Fibroblast of lung (primary cell): Measurements from ENCODE around the gene PAX3.

Experiments used
- EZH2 ChIP-seq: IDR thresholded peaks from 2 replicates; pipeline ENCODE4 v1.5.1; 2012; ENCODE audit warnings: low read length, control low read depth, mild to moderate bottlenecking; ENCODE audit errors: missing control alignments
- TF ChIP-seq, protein P1 (sequence below), 2 donors: IDR thresholded peaks in 1 of 2; conservative IDR thresholded peaks in 1 of 2; 1 replicate in 1 of 2; 2 replicates in 1 of 2; pipeline ENCODE4 v1.5.1; 2011 to 2012; ENCODE audit warnings: low read length in 2 of 2, control low read depth in 1 of 2, inconsistent platforms in 1 of 2, low read depth in 1 of 2, mild to moderate bottlenecking in 1 of 2

DNA sequence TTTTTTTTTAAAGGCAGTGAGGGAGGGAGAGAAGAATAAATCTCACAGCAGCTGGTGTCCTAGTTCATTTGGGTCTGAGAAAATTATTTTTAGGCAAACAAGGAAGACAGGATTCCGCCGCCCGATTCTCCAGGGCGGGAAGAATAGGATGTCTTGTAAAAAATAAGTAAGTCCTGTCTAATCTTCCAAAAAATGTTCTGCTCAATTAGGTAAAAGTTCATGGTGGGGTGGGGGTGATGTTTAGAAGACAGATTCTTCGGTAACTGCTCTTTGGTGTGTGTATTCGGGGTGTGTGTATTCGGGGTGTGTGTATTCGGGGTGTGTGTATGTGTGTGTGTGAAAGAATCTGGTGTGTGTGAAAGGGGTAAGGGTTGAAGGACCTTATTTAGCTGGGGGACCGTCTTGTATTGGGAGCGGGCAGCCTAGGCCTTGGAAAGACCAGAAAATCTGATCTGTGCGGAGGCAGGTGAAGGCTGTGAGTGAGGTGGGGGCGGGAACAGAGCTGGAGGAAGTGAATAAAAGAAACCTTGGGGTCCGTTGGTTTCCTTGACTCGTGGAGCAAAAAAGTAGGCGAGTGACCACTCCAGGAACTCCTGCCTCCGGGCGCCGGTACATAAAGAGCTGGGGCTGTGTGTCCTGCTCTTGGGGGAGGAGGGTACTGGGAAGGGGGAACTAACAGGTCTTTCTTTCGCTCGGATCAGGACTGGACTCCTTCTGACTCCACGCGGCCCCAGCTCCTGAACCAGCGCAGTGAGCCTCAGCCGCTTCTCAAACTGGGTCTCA is 4.4 kb upstream of the PAX3 start:
- TF ChIP-seq, protein P1, sequence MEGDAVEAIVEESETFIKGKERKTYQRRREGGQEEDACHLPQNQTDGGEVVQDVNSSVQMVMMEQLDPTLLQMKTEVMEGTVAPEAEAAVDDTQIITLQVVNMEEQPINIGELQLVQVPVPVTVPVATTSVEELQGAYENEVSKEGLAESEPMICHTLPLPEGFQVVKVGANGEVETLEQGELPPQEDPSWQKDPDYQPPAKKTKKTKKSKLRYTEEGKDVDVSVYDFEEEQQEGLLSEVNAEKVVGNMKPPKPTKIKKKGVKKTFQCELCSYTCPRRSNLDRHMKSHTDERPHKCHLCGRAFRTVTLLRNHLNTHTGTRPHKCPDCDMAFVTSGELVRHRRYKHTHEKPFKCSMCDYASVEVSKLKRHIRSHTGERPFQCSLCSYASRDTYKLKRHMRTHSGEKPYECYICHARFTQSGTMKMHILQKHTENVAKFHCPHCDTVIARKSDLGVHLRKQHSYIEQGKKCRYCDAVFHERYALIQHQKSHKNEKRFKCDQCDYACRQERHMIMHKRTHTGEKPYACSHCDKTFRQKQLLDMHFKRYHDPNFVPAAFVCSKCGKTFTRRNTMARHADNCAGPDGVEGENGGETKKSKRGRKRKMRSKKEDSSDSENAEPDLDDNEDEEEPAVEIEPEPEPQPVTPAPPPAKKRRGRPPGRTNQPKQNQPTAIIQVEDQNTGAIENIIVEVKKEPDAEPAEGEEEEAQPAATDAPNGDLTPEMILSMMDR (conservative IDR thresholded peaks at IDR 0.05 in 1 of 2, IDR thresholded peaks at IDR 0.05 in 1 of 2; ENCODE audit: low read depth in 1 of 2, low read length in 2 of 2): no peak
- peak; percentile 37 for TF ChIP-seq EZH2
